Activated naive CD4-positive, alpha-beta T cell treated with anti-CD3 and anti-CD28 coated beads for 36 hours (primary cell): ENCODE results near the gene LMO2. TPM values are rescaled to one million over a fixed set of nuclear protein-coding genes. Genes with fewer than 3 reads are reported as not detected.

Experiments used
- CTCF ChIA-PET: fragments of 350-600 bp; sonication (Branson Sonifier 250); formaldehyde crosslinking; loops from one replicate; lab custom pipeline; 2021; ENCODE audit warnings: antibody characterized with exemption; lab: Charles Lee
- DNase-seq: peaks from one replicate; pipeline ENCODE4 v3.0.0-alpha.2; 2020
- H3K27ac Mint-ChIP-seq: one replicate; pipeline ENCODE4 v1.8.0; 2021; ENCODE audit warnings: mild to moderate bottlenecking, mixed read lengths
- H3K27me3 Mint-ChIP-seq: one replicate; pipeline ENCODE4 v1.8.0; 2021; ENCODE audit warnings: low read depth, mixed read lengths
- H3K36me3 Mint-ChIP-seq: one replicate; pipeline ENCODE4 v1.8.0; 2021; ENCODE audit warnings: low read depth, mixed read lengths
- H3K4me1 Mint-ChIP-seq: one replicate; pipeline ENCODE4 v1.8.0; 2021; ENCODE audit warnings: low read depth, mixed read lengths
- H3K4me3 Mint-ChIP-seq: one replicate; pipeline ENCODE4 v1.8.0; 2021; ENCODE audit warnings: mild to moderate bottlenecking, moderate library complexity, mixed read lengths
- H3K9me3 Mint-ChIP-seq: one replicate; pipeline ENCODE4 v1.8.0; 2021; ENCODE audit warnings: mixed read lengths
- intact Hi-C: fragments of 100-400 bp; cut with micrococcal nuclease; formaldehyde crosslinking; loops from one replicate; pipeline ENCODE4 v1.15.1; 2023
- total RNA-seq, 2 experiments: library from RNA; stranded (reverse); gene quantifications; one replicate each; pipeline ENCODE4 v1.2.3, GENCODE V29; 2021

Gene LMO2
- total RNA-seq, 2 experiments from 2014 or later = not detected

DNA sequence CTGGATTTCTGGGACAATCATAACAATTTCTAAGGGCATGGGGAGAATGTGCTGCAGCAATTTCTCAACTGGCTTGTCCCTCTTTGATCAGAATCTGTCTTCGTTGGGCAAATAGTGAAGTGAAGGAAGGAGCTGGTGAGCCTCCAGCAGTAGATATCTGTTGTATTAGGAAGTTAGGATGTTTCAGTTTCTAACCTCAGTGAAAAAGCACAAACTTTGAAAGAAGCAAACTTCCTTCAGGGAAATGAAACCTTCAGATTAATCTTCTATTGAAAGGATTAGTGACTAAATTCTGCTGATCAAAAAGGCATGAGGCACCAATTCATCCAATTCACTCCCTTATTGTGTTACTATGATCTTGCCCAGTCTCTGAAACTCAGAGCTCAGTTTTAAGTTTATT lies 24.3 kb downstream of the LMO2 start:
- no peaks in the 10 kb centered on the region for H3K9me3 Mint-ChIP-seq
- no peak for DNase-seq
- intact Hi-C loops = no loop called here
- peaks cover 13% of the 10 kb centered on the region for H3K4me1 Mint-ChIP-seq
- H3K4me3 Mint-ChIP-seq = no peak overlapping the region
- CTCF ChIA-PET = interaction anchor here (0.9 to 3.4 kb wide), 7 partner anchors 9 to 130 kb away, joined by 3 to 18 read pairs (median 5); no protein-coding TSS in a partner anchor
- no peaks in the 10 kb centered on the region for H3K36me3 Mint-ChIP-seq
- H3K27me3 Mint-ChIP-seq = peaks cover 43% of the 10 kb centered on the region
- H3K27ac Mint-ChIP-seq = no peak overlapping the region

DNA sequence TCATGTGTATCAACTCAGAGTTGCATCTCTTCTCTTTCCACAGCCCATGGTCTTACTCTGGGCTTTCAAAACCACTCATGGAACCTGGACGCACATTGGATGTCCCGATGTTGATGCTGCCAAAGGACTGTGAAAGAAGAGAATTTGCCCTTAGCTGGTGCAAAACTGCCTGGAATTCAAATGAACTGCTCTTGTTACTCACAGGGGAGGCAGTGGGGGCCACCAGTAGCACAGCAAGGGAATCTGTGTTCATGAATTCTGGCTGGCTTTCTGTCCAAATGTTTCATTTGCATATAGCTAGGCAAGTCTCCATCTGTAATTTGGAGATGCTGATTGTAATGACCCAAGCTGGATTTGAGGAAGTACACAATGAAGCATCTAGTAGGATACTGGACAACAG lies 24.9 kb downstream of the LMO2 start:
- no peaks in the 10 kb centered on the region for H3K36me3 Mint-ChIP-seq
- CTCF ChIA-PET = interaction anchor here (1.0 to 3.4 kb wide), 3 partner anchors 9 to 121 kb away, joined by 5 to 18 read pairs (median 15); no protein-coding TSS in a partner anchor
- intact Hi-C loops = no loop called here
- peaks cover 13% of the 10 kb centered on the region for H3K4me1 Mint-ChIP-seq
- no peak overlapping the region for H3K27ac Mint-ChIP-seq
- no peak for DNase-seq
- no peaks in the 10 kb centered on the region for H3K9me3 Mint-ChIP-seq
- no peak overlapping the region for H3K4me3 Mint-ChIP-seq
- H3K27me3 Mint-ChIP-seq = peaks cover 41% of the 10 kb centered on the region

DNA sequence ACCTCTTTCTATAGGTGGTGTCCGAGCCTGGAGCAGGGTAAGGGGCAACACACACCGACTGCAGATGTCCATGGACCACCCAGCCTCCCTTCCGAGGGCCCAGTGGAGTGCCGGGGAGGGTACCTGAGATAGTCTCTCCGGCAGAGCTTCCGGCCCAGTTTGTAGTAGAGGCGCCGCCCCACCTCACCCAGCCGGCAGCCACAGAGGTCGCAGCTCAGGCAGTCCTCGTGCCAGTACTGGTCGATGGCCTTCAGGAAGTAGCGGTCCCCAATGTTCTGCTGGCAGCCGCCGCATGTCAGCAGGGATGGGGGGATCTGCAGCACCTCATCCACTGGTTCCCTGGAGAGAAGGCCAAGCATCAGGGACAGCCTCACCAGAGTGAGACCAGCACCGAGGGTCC lies 27.4 kb downstream of the LMO2 start:
- Mint-ChIP-seq H3K27ac (no peak overlapping the region), H3K9me3 (no peaks in the 10 kb centered on the region), H3K4me3 (no peak overlapping the region), H3K4me1 (peaks cover 6% of the 10 kb centered on the region), H3K36me3 (no peaks in the 10 kb centered on the region), H3K27me3 (peaks cover 37% of the 10 kb centered on the region)
- intact Hi-C loops = no loop called here
- no peak for DNase-seq
- CTCF ChIA-PET = interaction anchor here (2.1 kb wide), 1 partner anchor 123 kb away, joined by 5 read pairs; no protein-coding TSS in a partner anchor

DNA sequence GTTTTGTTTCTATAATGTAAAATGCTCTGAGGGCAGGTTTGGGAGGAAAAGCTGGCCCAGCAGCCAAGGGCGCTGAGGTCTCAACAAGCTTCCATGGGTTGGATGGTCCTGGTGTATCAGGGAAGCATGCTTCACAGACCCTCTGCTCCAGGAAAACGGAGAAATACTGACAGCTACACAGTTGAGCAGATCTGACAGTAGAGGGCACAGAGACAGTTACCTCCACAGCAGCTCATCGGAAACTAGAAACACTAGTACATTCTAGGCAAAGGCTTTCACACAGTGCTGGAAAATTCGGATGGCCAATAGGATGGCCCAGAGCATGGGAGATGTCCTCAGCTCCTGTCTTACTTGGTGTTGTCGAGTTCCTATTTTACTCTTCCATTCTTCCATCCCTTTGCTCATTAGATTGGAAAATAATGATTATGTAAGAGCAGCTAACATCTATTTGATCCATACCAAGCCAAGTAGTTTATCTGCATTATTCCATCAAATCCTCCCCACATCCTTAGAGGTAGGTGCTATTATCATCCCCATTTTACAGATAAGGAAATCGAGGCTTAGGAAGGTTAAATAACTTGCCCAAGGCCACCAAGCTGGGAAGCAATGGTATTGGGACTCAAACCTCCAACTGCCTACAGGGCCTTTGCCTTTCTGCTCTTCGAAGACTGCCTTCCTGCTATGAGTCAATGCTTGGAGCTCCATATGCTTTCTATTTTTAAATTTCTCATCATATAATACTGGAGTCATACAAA lies 28.3 kb downstream of the LMO2 start:
- H3K4me1 Mint-ChIP-seq = peaks cover 5% of the 10 kb centered on the region
- CTCF ChIA-PET = interaction anchor here (0.5 to 2.4 kb wide), 4 partner anchors 107 to 150 kb away, joined by 3 to 12 read pairs (median 4); no protein-coding TSS in a partner anchor
- intact Hi-C loops = no loop called here

DNA sequence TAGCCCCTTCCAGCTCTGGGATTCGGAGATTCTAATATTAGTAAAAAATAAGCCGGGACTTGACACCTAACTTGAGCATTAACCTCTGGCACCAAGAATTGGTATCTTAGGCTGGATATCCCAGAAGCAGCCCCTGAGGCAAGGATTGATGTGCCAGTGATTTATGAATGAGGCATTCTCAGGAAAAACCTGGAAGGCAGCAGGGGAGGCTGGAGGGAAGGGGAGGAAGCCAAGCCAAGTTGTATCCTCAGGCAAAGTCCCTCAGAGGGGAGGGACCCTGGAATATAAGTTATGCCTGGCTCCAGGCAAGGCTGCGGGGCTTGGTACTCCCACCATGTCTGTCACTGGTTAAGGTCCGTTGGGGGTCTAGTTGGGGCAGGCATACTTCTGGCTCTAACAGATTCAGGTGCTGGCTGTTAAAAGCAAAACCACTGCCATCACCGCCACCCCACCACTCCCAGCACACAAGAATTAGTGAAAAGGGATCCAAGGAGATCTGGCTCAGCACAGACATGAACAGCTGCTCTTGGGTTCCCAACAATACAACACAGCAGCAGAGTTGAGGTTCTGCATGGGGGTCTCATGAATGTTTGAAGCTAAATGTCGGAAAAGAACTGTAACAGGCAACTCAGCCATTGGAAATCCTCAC lies 29.8 kb downstream of the LMO2 start:
- no peak overlapping the region for H3K4me3 Mint-ChIP-seq
- intact Hi-C loops = no loop called here
- H3K9me3 Mint-ChIP-seq = no peaks in the 10 kb centered on the region
- no peaks in the 10 kb centered on the region for H3K36me3 Mint-ChIP-seq
- H3K4me1 Mint-ChIP-seq = no peaks in the 10 kb centered on the region
- no peak overlapping the region for H3K27ac Mint-ChIP-seq
- H3K27me3 Mint-ChIP-seq = peaks cover 30% of the 10 kb centered on the region
- DNase-seq = no peak
- CTCF ChIA-PET = interaction anchor here (0.6 to 2.4 kb wide), 4 partner anchors 83 to 126 kb away, joined by 4 to 12 read pairs (median 7); no protein-coding TSS in a partner anchor

More for the DNA sequence above, 28.3 kb downstream of the LMO2 start:
- no peaks in the 10 kb centered on the region for H3K9me3 Mint-ChIP-seq
- H3K27ac Mint-ChIP-seq = no peak overlapping the region
- DNase-seq = no peak
- H3K4me3 Mint-ChIP-seq = no peak overlapping the region
- H3K36me3 Mint-ChIP-seq = no peaks in the 10 kb centered on the region
- H3K27me3 Mint-ChIP-seq = peaks cover 41% of the 10 kb centered on the region

DNA sequence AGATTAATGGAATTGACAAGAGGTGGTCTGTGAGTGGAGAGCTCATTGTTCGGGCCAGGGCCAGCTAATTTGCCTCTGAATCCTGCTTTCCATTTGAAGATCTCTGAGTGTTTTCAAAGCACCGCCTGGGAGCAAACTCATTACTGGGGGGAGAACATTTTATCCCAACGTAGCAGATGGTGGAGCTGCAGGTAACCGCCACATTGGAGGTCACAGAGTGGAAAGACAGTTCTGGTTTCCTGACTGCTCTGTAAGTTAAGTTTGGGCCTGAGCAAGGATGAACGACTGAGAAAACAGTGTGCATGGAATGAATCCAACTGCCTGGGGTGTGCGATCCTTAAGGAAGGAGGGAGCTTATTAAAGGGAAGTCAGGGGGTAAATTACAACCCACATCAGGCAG lies 30.5 kb downstream of the LMO2 start:
- Mint-ChIP-seq H3K4me1 (no peaks in the 10 kb centered on the region), H3K27ac (no peak overlapping the region), H3K27me3 (peaks cover 30% of the 10 kb centered on the region), H3K36me3 (no peaks in the 10 kb centered on the region), H3K9me3 (no peaks in the 10 kb centered on the region), H3K4me3 (no peak overlapping the region)
- CTCF ChIA-PET = interaction anchor here (0.7 to 2.1 kb wide), 2 partner anchors 113 to 127 kb away, joined by 3 to 9 read pairs; no protein-coding TSS in a partner anchor
- intact Hi-C loops = no loop called here
- no peak for DNase-seq

DNA sequence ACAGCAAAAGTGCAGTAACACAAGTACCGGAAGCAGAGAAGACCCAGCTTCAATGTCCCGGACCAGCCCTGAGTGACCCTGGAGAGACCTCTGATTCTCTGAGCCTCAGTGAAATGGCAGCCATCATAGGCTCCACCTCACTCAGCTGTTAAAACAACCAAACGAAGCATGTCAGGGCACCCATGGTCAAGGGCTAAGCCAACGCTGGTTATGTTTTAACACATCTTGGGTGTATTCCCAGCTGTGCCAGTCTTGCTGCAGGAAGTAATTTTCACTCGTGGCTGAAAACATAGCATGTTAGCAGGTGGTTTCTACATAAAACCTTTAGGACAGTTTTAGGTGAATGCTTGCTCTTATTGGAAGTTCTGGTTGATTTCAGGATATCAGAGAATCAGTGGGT lies 30.9 kb downstream of the LMO2 start:
- CTCF ChIA-PET = interaction anchor here (0.7 to 2.1 kb wide), 3 partner anchors 113 to 130 kb away, joined by 3 to 9 read pairs (median 3); no protein-coding TSS in a partner anchor
- Mint-ChIP-seq H3K4me1 (no peaks in the 10 kb centered on the region), H3K4me3 (no peak overlapping the region), H3K27ac (no peak overlapping the region), H3K36me3 (no peaks in the 10 kb centered on the region), H3K9me3 (no peaks in the 10 kb centered on the region), H3K27me3 (peaks cover 30% of the 10 kb centered on the region)
- DNase-seq = no peak
- intact Hi-C loops = no loop called here

DNA sequence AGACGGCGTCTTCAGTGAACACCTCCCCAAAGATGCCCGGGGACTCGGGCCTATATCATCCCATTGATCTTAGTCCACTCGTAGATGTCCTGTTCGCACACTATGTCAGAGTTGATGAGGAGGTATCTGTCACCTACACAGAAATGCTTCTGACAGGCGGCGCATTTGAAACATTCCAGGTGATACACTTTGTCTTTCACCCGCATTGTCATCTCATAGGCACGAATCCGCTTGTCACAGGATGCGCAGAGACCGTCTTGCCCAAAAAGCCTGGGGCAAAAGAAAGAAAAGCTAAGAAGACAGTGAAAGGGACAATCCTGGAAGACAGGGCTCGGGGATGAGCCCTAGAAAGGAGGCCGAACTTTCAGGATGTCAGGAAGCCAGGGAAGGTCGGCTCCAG lies 32.6 kb downstream of the LMO2 start:
- peaks cover 29% of the 10 kb centered on the region for H3K27me3 Mint-ChIP-seq
- H3K4me1 Mint-ChIP-seq = no peaks in the 10 kb centered on the region
- H3K4me3 Mint-ChIP-seq = no peak overlapping the region
- intact Hi-C loops = loop anchor here (10.0 kb wide), 2 partner anchors 315 to 635 kb away; no protein-coding TSS in a partner anchor
- no peak for DNase-seq
- no peak overlapping the region for H3K27ac Mint-ChIP-seq
- no peaks in the 10 kb centered on the region for H3K36me3 Mint-ChIP-seq
- H3K9me3 Mint-ChIP-seq = no peaks in the 10 kb centered on the region
- CTCF ChIA-PET = interaction anchor here (0.7 to 2.8 kb wide), 9 partner anchors 22 to 316 kb away, joined by 3 to 35 read pairs (median 4); no protein-coding TSS in a partner anchor

DNA sequence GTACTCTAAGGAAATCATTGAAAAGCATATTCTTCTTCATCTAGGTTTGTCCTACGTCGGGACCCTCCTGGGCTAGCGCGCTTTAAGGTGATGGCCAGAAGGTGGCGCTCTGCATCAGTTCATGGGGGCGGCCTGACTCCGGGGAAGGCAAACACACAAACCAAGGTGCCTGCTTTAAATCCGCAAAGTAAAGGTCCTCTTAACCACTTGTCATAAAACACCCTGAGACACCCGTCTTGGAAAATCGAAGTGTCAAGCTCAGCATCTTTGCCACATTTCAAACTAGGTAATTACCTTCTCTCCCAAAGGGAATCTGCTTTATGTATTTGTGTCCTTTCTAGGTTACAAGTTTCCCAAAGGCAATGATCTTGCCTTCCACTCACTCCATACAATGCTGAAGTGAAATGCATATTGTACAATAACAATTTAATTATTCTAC lies 33.9 kb downstream of the LMO2 start:
- H3K27me3 Mint-ChIP-seq = peaks cover 29% of the 10 kb centered on the region
- no peaks in the 10 kb centered on the region for H3K4me1 Mint-ChIP-seq
- DNase-seq = peak; percentile 88
- no peak overlapping the region for H3K27ac Mint-ChIP-seq
- CTCF ChIA-PET = interaction anchor here (0.6 to 2.8 kb wide), 31 partner anchors 10 to 1677 kb away, joined by 3 to 35 read pairs (median 3); no protein-coding TSS in a partner anchor
- H3K9me3 Mint-ChIP-seq = no peaks in the 10 kb centered on the region
- no peaks in the 10 kb centered on the region for H3K36me3 Mint-ChIP-seq
- intact Hi-C loops = loop anchor here (1.0 to 10.0 kb wide), 5 partner anchors 113 to 637 kb away; no protein-coding TSS in a partner anchor
- no peak overlapping the region for H3K4me3 Mint-ChIP-seq

DNA sequence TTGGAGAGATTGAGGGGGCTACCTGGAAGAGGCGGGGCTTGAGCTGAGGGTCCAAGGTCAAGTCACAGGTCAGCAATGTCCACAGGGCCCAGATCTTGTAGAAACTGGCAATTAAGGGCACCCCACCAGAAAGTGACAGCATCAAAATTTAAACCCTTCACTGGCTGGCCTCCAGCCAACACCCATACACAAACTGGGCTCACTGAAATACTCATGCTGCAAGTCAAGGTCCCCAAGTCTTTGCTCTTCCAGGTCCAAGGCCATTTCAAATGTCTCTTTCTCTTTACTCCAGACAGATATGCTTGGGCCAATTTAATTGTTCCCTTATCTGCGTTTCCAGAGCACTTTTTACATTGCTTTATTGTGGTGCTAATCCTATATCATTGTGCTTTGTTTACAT lies 36.4 kb downstream of the LMO2 start:
- no peak for DNase-seq
- CTCF ChIA-PET = interaction anchor here (0.6 to 1.1 kb wide), 3 partner anchors 61 to 242 kb away, joined by 3 to 4 read pairs (median 3); no protein-coding TSS in a partner anchor
- intact Hi-C loops = loop anchor here (10.0 kb wide), 2 partner anchors 319 to 639 kb away; no protein-coding TSS in a partner anchor
- Mint-ChIP-seq H3K36me3 (no peaks in the 10 kb centered on the region), H3K9me3 (no peaks in the 10 kb centered on the region), H3K4me3 (no peak overlapping the region), H3K27ac (no peak overlapping the region), H3K27me3 (peaks cover 15% of the 10 kb centered on the region), H3K4me1 (no peaks in the 10 kb centered on the region)

DNA sequence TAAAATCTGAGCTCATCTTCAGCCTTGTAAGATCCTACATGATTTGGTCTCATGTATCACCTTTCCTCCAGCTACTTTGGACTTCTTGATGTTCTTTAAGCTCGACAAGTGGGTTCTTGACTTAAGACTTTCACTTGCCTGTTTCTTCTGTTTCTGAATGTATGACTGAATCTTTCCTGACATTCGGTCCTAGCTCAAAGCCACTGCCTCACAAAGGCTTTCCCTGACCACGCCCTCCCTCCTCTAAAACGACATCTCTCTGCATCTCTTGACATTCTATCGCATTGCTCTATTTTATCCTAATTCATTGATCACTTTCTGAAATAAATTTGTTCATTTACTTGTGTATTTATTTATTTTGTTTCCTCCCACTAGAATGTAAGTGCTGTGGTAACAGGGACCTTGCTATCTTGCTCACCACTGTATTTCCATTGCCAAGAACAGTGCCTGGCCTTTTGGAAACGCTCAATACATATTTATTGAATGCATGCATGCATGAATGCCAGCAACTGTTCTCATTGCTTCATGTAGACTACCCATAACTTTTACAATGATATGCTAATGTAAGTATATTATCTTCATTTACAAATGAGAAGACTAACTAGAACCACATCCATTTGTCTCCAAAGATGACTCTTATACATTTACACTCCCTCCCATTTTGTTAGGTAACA lies 43.0 kb downstream of the LMO2 start:
- CTCF ChIA-PET = interaction anchor here (0.9 to 1.4 kb wide), 2 partner anchors 8 to 42 kb away, joined by 3 to 4 read pairs; no protein-coding TSS in a partner anchor
- no peak overlapping the region for H3K4me3 Mint-ChIP-seq
- H3K27me3 Mint-ChIP-seq = peaks cover 14% of the 10 kb centered on the region
- no peak for DNase-seq
- no peak overlapping the region for H3K27ac Mint-ChIP-seq
- H3K36me3 Mint-ChIP-seq = no peaks in the 10 kb centered on the region
- intact Hi-C loops = no loop called here
- H3K9me3 Mint-ChIP-seq = no peaks in the 10 kb centered on the region
- H3K4me1 Mint-ChIP-seq = no peaks in the 10 kb centered on the region
